OCI-LY3 (cell line): ENCODE measurements around the gene CCDC187.
"Not testable (repeated sequence)": the region's sequence is repeated elsewhere in the genome, so short reads cannot be mapped to it uniquely, and the experiment has no call there.

Experiments
- CTCF ChIP-seq: fragments of 200-600, 300-600 bp; sonication (generic); IDR thresholded peaks from 2 replicates; pipeline ENCODE4 v1.5.1; 2014; ENCODE audit warnings: antibody characterized with exemption, low read length, low read depth
- EZH2phosphoT487 ChIP-seq: fragments of 200-600 bp; shearing (Covaris generic); IDR thresholded peaks from 2 replicates; pipeline ENCODE4 v1.6.1; 2018; ENCODE audit warnings: antibody characterized with exemption, mixed run types, low read depth

- TF ChIP-seq CTCF, EZH2phosphoT487: not testable (repeated sequence)
These were observed 17.1 kb upstream of the CCDC187 start for GRCh38 chr9:136320972-136321371.
